Dermis blood vessel endothelial cell (primary cell): ENCODE results near the gene CA5B. TPM values are rescaled to one million over a fixed set of nuclear protein-coding genes. Genes with fewer than 3 reads are reported as not detected.
"Not testable (repeated sequence)": the region's sequence is repeated elsewhere in the genome, so short reads cannot be mapped to it uniquely, and the experiment has no call there.

Source experiments
- DNase-seq: peaks from one replicate; pipeline ENCODE4 v3.0.0; 2010
- total RNA-seq: library from RNA; depleted of rRNA; stranded (reverse); fragments of >200 nt; gene quantifications from 2 replicates; pipeline ENCODE4 v1.2.3, GENCODE V29; 2014

The CA5B gene
- total RNA-seq, 1 donor from 2014 or later: 1.5 TPM

- DNase-seq: no peak
Measured at GRCh38 chrX:15814771-15815365, 76.8 kb downstream of the CA5B start.

- peak; percentile 60 for DNase-seq
Measured at GRCh38 chrX:15815779-15816437, 77.8 kb downstream of the CA5B start.

DNA sequence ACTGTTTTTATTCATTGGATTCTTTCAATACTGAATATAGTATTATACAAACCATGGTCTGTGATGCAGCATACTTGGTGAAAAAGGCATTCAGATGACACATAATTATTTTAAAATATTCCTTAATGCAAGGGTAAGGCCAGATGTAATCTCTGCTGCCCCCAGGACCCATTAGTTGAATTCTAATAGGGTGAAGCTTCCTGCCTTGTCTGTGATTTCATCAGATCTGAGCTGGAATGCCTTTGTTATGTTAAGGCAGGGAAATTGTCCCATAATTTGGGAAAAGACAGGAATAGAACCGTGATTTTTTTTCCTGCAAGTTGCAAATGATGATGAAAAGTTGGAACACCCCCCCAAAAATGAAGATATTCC is 78.4 kb downstream of the CA5B start:
- DNase-seq: peak; percentile 17

- DNase-seq: peak; percentile 21
Measured at GRCh38 chrX:15816886-15817285, 78.8 kb downstream of the CA5B start.

GRCh38 chrX:15820106-15821073 is 82.3 kb downstream of the CA5B start:
- no peak for DNase-seq

DNA sequence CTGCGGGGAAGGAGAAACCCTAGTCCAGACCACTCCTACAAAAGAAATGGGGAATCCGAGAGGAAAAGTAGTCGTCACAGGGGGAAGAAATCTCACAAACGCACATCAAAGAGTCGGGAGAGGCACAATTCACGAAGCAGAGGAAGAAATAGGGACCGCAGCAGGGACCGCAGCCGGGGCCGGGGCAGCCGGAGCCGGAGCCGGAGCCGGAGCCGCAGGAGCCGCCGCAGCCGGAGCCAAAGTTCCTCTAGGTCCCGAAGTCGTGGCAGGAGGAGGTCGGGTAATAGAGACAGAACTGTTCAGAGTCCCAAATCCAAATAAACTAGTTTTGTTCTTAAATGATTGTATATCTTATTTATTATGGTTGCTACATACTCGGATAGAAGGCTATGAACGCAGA is 84.9 kb downstream of the CA5B start:
- no peak for DNase-seq

- no peak for DNase-seq
Measured at GRCh38 chrX:15825936-15826335, 87.9 kb downstream of the CA5B start.

GRCh38 chrX:15829217-15829616 is 91.1 kb downstream of the CA5B start:
- no peak for DNase-seq

GRCh38 chrX:15831347-15831746 is 93.3 kb downstream of the CA5B start:
- DNase-seq: not testable (repeated sequence)

- no peak for DNase-seq
Measured at GRCh38 chrX:15834053-15834452, 96.0 kb downstream of the CA5B start.

DNA sequence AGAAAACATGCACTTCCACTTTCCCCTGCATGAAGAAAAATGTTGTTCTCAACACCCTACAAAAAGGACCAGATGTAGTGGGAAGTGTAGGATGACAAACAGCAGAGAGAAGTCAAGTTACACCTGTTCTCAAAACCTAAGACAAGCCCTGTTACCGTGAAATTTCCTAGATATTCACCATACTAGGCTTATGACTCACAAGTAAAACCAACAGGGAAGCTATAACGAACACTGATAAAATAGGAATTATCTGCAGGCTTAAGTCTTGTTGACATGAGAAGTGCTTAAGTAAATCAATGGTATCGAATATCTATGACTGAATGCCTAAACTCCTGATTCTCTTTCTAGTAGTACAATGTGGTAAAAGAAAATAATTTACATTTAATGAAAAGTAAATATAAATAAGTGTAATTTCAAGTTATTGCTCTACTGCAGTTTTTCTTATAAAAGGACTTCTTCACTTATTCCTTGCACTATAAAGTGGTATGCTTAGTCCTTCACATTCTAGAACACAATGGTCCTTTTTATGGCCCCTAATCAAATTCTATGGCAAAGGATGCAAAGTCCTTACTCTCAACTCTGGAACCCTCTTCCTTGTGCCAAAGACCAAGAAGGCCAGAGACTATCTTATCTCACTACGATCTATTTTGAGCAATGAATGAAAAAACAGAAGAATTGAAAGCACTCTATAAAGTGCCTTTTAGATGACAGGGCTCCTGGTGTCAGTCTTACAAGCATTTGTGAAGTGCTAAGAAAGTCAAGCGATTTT is 96.9 kb downstream of the CA5B start:
- no peak for DNase-seq

Other genes with a start within 250 kb of the CA5B start
- gene PIR, start 244.9 kb upstream of the CA5B start, total RNA-seq: 135 and 165 TPM in 2 replicates
- gene BMX, start 237.5 kb upstream of the CA5B start, total RNA-seq: 208 and 253 TPM in 2 replicates
- gene ACE2, start 137.3 kb upstream of the CA5B start, total RNA-seq: under 0.01 TPM in 1 of 2 replicates, not detected in the other
- 0.09 and 0.17 TPM in 2 replicates for gene CLTRN, start 73.5 kb upstream of the CA5B start, total RNA-seq
- gene ZRSR2, start 52.2 kb downstream of the CA5B start, total RNA-seq: 3.4 and 6.3 TPM in 2 replicates
- gene AP1S2, start 116.5 kb downstream of the CA5B start, total RNA-seq: 133 and 158 TPM in 2 replicates